NCI-H2081 (cell line): ENCODE results near the gene ANKRD31.
"Not testable (repeated sequence)": the region's sequence is repeated elsewhere in the genome, so short reads cannot be mapped to it uniquely, and the experiment has no call there.

Experiments used
- DNase-seq, 2 experiments: peaks; one replicate each; lab custom pipeline; 2025; lab: John Stamatoyannopoulos, UW

ANKRD31 gene

GRCh38 chr5:75225506-75225905 lies 11.2 kb downstream of the ANKRD31 start:
- DNase-seq, result no peak

GRCh38 chr5:75220787-75221186 lies 15.9 kb downstream of the ANKRD31 start:
- not testable (repeated sequence) for DNase-seq

- no peak for DNase-seq
Measured at GRCh38 chr5:75214928-75215327, 21.8 kb downstream of the ANKRD31 start.

- DNase-seq, result no peak
Measured at GRCh38 chr5:75214409-75214808, 22.3 kb downstream of the ANKRD31 start.

GRCh38 chr5:75203604-75204003 lies 33.1 kb downstream of the ANKRD31 start:
- no peak for DNase-seq

- no peak for DNase-seq
Measured at GRCh38 chr5:75202935-75203334, 33.7 kb downstream of the ANKRD31 start.

- no peak for DNase-seq
Measured at GRCh38 chr5:75200776-75201175, 35.9 kb downstream of the ANKRD31 start.

GRCh38 chr5:75199946-75200345 lies 36.7 kb downstream of the ANKRD31 start:
- DNase-seq, result no peak

GRCh38 chr5:75199071-75199470 lies 37.6 kb downstream of the ANKRD31 start:
- DNase-seq, result no peak

GRCh38 chr5:75197745-75198144 lies 38.9 kb downstream of the ANKRD31 start:
- no peak for DNase-seq

GRCh38 chr5:75192804-75193203 lies 43.9 kb downstream of the ANKRD31 start:
- no peak for DNase-seq

GRCh38 chr5:75192264-75192663 lies 44.4 kb downstream of the ANKRD31 start:
- DNase-seq, result no peak

GRCh38 chr5:75190227-75190626 lies 46.5 kb downstream of the ANKRD31 start:
- DNase-seq, result no peak

- DNase-seq, result no peak
Measured at GRCh38 chr5:75189353-75189752, 47.3 kb downstream of the ANKRD31 start.

GRCh38 chr5:75185763-75186162 lies 50.9 kb downstream of the ANKRD31 start:
- no peak for DNase-seq

- not testable (repeated sequence) for DNase-seq
Measured at GRCh38 chr5:75176009-75176408, 60.7 kb downstream of the ANKRD31 start.

GRCh38 chr5:75174872-75175271 lies 61.8 kb downstream of the ANKRD31 start:
- DNase-seq, result not testable (repeated sequence)

- no peak for DNase-seq
Measured at GRCh38 chr5:75169516-75169915, 67.2 kb downstream of the ANKRD31 start.

- no peak for DNase-seq
Measured at GRCh38 chr5:75168026-75168735, 68.5 kb downstream of the ANKRD31 start.

- DNase-seq, result no peak
Measured at GRCh38 chr5:75167345-75167744, 69.3 kb downstream of the ANKRD31 start.

- DNase-seq, result not testable (repeated sequence)
Measured at GRCh38 chr5:75161508-75161907, 75.2 kb downstream of the ANKRD31 start.

GRCh38 chr5:75156585-75156984 lies 80.1 kb downstream of the ANKRD31 start:
- DNase-seq, result no peak

GRCh38 chr5:75152860-75153259 lies 83.8 kb downstream of the ANKRD31 start:
- no peak for DNase-seq

- DNase-seq, result no peak
Measured at GRCh38 chr5:75148051-75148450, 88.6 kb downstream of the ANKRD31 start.
